ENCODE measurements around the gene CELSR1. TPM values are rescaled to one million over a fixed set of nuclear protein-coding genes. Genes with fewer than 3 reads are reported as not detected.
A peak's percentile ranks its signal among the peaks of the same experiment; 100 is the strongest.

CELSR1 gene
- total and polyA plus RNA-seq, 10 donors, result 4.3 to 13.1 (median 8.4) TPM

- TF ChIP-seq POLR2A (IDR thresholded peaks at IDR 0.05) (no peak), POLR2AphosphoS5 (IDR thresholded peaks at IDR 0.05) (no peak), CTCF (IDR thresholded peaks at IDR 0.05 in 8 of 11, conservative IDR thresholded peaks at IDR 0.05 in 3 of 11) (no peak)
- Histone ChIP-seq H3K27me3 (replicated peaks in 1 of 7) (peaks cover 0 to 78% (median 40%) of the 10 kb centered on the region in 7 donors), H3K9me3 (peaks cover 0 to under 1% (median 0%) of the 10 kb centered on the region in 8 donors), H3K4me3 (no peak overlapping the region), H3K27ac (no peak overlapping the region), H3K36me3 (no peaks in the 10 kb centered on the region), H3K4me1 (peaks cover 5 to 27% (median 16%) of the 10 kb centered on the region in 6 donors)
- intact Hi-C loops (cut with DNase I; ENCODE audit: low total_unique reads), result loop anchor here (5.0 to 10.0 kb wide), 2 partner anchors 174 to 416 kb away; no protein-coding TSS in a partner anchor
- no peak for DNase-seq
- 89 to 97% (median 94%) methylated on average over 5 of the region's 5 CpGs for WGBS, 5 donors
Observed at GRCh38 chr22:46540874-46541273, 3.5 kb upstream of the CELSR1 start.

- H3K4me3 ChIP-seq, result no peak overlapping the region
- WGBS, 5 donors, result 52 to 65% (median 60%) methylated on average over 9 of the region's 9 CpGs
- no peaks in the 10 kb centered on the region for H3K36me3 ChIP-seq
- no peak for DNase-seq
- H3K9me3 ChIP-seq, result peaks cover 0 to 6% (median 0%) of the 10 kb centered on the region in 8 donors
- TF ChIP-seq CTCF (IDR thresholded peaks at IDR 0.05 in 8 of 11, conservative IDR thresholded peaks at IDR 0.05 in 3 of 11) (no peak), POLR2A (IDR thresholded peaks at IDR 0.05) (no peak)
- peaks cover 5 to 27% (median 16%) of the 10 kb centered on the region in 6 donors for H3K4me1 ChIP-seq
- H3K27ac ChIP-seq, result no peak overlapping the region
- intact Hi-C loops (cut with DNase I; ENCODE audit: low total_unique reads), result no loop called here
- H3K27me3 ChIP-seq (replicated peaks in 1 of 7), result peaks cover 0 to 95% (median 43%) of the 10 kb centered on the region in 7 donors
Observed at GRCh38 chr22:46539169-46539568, 1.7 kb upstream of the CELSR1 start.

- intact Hi-C loops (cut with DNase I; ENCODE audit: low total_unique reads), result no loop called here
- Histone ChIP-seq H3K27me3 (replicated peaks in 1 of 7) (peaks cover 0 to 96% (median 43%) of the 10 kb centered on the region in 7 donors), H3K36me3 (no peaks in the 10 kb centered on the region), H3K9me3 (peaks cover 0 to 6% (median 0%) of the 10 kb centered on the region in 8 donors), H3K4me1 (peaks cover 5 to 27% (median 16%) of the 10 kb centered on the region in 6 donors), H3K4me3 (peak overlapping the region in 7 of 8 donors; percentile 23 to 72 (median 38)), H3K27ac (no peak overlapping the region)
- TF ChIP-seq CTCF (IDR thresholded peaks at IDR 0.05 in 8 of 11, conservative IDR thresholded peaks at IDR 0.05 in 3 of 11), result no peak
- TF ChIP-seq POLR2A (IDR thresholded peaks at IDR 0.05), result no peak
- no peak for TF ChIP-seq POLR2AphosphoS5 (IDR thresholded peaks at IDR 0.05)
- WGBS, 5 donors, result 12 to 43% (median 15%) methylated on average over 2 to 13 of the region's 13 CpGs
- no peak for DNase-seq
Observed at GRCh38 chr22:46538814-46539160, 1.4 kb upstream of the CELSR1 start.

- peaks cover 5 to 27% (median 16%) of the 10 kb centered on the region in 6 donors for H3K4me1 ChIP-seq
- H3K4me3 ChIP-seq, result peak overlapping the region in 7 of 8 donors; percentile 28 to 72 (median 38)
- peak overlapping the region in 2 of 8 donors; percentile 1 to 48 for H3K27ac ChIP-seq
- peaks cover 0 to 90% (median 43%) of the 10 kb centered on the region in 7 donors for H3K27me3 ChIP-seq (replicated peaks in 1 of 7)
- no peak for DNase-seq
- WGBS, 5 donors, result 1 to 3% (median 2%) methylated on average over 42 to 70 of the region's 70 CpGs
- H3K36me3 ChIP-seq, result no peaks in the 10 kb centered on the region
- H3K9me3 ChIP-seq, result peaks cover 0 to 6% (median 0%) of the 10 kb centered on the region in 8 donors
- intact Hi-C loops (cut with DNase I; ENCODE audit: low total_unique reads), result no loop called here
- TF ChIP-seq POLR2A (IDR thresholded peaks at IDR 0.05) (no peak), CTCF (IDR thresholded peaks at IDR 0.05 in 8 of 11, conservative IDR thresholded peaks at IDR 0.05 in 3 of 11) (no peak), POLR2AphosphoS5 (IDR thresholded peaks at IDR 0.05) (no peak)
Observed at GRCh38 chr22:46537946-46538813, 760 bp upstream of the CELSR1 start.

All from spleen (tissue), 11 donors.